SU-DHL-6 (cell line): ENCODE data around the gene ADAMTS10.

Experiments used
- CTCF ChIP-seq: fragments of 200-600 bp; sonication (generic); IDR thresholded peaks from one replicate; pipeline ENCODE4 v1.5.1; 2017; ENCODE audit warnings: antibody characterized with exemption, mild to moderate bottlenecking, low read length, moderate library complexity; ENCODE audit not compliant: insufficient read depth, poor library complexity, severe bottlenecking
- EZH2phosphoT487 ChIP-seq: fragments of 200-600 bp; sonication (generic), shearing (Covaris generic); conservative IDR thresholded peaks from 2 replicates; pipeline ENCODE4 v1.6.1; 2018; ENCODE audit warnings: mild to moderate bottlenecking, antibody characterized with exemption, low read length, moderate library complexity, mixed read lengths

- TF ChIP-seq CTCF (no peak), EZH2phosphoT487 (no peak)
Measured at GRCh38 chr19:8629996-8630683, 19.6 kb upstream of the ADAMTS10 start, which contains the start of gene NFILZ.
